Thyroid gland (tissue), 4 donors: ENCODE data around the gene IL1F10. TPM values are rescaled to one million over a fixed set of nuclear protein-coding genes. Genes with fewer than 3 reads are reported as not detected.
"Not testable (repeated sequence)": the region's sequence is repeated elsewhere in the genome, so short reads cannot be mapped to it uniquely, and the experiment has no call there.

Experiments
- DNase-seq, 2 donors: peaks; one replicate each; pipeline ENCODE4 v3.0.0-alpha.2; 2019
- H3K27ac ChIP-seq, 3 donors: fragments of 200-600 bp; sonication (generic); 1 replicate in 2 of 3; 2 replicates in 1 of 3; pipeline ENCODE4 v1.5.1; 2016 to 2019; ENCODE audit warnings: mild to moderate bottlenecking in 1 of 3, moderate library complexity in 1 of 3
- H3K27me3 ChIP-seq: fragments of 200-600 bp; sonication (generic); one replicate; pipeline ENCODE4 v1.5.1; 2019
- H3K36me3 ChIP-seq, 2 donors: fragments of 200-600 bp; sonication (generic); one replicate each; pipeline ENCODE4 v1.5.1; 2016 to 2019
- H3K4me1 ChIP-seq, 2 donors: fragments of 200-600 bp; sonication (generic); one replicate each; pipeline ENCODE4 v1.5.1; 2017 to 2019
- H3K4me3 ChIP-seq, 3 donors: fragments of 200-600 bp; sonication (generic); replicated peaks in 1 of 3; 1 replicate in 2 of 3; 2 replicates in 1 of 3; pipeline ENCODE4 v1.5.1; 2016; ENCODE audit warnings: mild to moderate bottlenecking in 1 of 3
- H3K9me3 ChIP-seq: fragments of 200-600 bp; sonication (generic); one replicate; pipeline ENCODE4 v1.5.1; 2017
- POLR2A ChIP-seq, 2 donors: fragments of 450-650 bp; IDR thresholded peaks; one replicate each; pipeline ENCODE4 v1.6.1; 2017; ENCODE audit warnings: antibody characterized with exemption in 2 of 2, mild to moderate bottlenecking in 2 of 2, moderate library complexity in 1 of 2
- WGBS, 2 donors: methylation state at CpG; one replicate each; pipeline ENCODE4 v1.1.5; 2017; 5-methylcytosine and 5-hydroxymethylcytosine counted together
- intact Hi-C: fragments of 100-400 bp; cut with DNase I; formaldehyde crosslinking; loops from one replicate; pipeline ENCODE4 v1.15.1; 2023
- total RNA-seq, 4 donors: library from RNA; depleted of rRNA; stranded (reverse); fragments of >200 nt; gene quantifications; one replicate each; pipeline ENCODE4 v1.2.3, GENCODE V29; 2016
- TF ChIP-seq, protein P1 (sequence below), 6 experiments: fragments of 200-600 bp in 3 of 6; fragments of 450-650 bp in 3 of 6; sonication (generic) in 3 of 6; IDR thresholded peaks; one replicate each; pipeline ENCODE4 v1.5.1; 2016 to 2019; ENCODE audit warnings: antibody characterized with exemption in 6 of 6, mild to moderate bottlenecking in 2 of 6, inconsistent platforms in 1 of 6, moderate library complexity in 1 of 6

IL1F10 gene
- total RNA-seq, 4 donors from 2014 or later = not detected

DNA sequence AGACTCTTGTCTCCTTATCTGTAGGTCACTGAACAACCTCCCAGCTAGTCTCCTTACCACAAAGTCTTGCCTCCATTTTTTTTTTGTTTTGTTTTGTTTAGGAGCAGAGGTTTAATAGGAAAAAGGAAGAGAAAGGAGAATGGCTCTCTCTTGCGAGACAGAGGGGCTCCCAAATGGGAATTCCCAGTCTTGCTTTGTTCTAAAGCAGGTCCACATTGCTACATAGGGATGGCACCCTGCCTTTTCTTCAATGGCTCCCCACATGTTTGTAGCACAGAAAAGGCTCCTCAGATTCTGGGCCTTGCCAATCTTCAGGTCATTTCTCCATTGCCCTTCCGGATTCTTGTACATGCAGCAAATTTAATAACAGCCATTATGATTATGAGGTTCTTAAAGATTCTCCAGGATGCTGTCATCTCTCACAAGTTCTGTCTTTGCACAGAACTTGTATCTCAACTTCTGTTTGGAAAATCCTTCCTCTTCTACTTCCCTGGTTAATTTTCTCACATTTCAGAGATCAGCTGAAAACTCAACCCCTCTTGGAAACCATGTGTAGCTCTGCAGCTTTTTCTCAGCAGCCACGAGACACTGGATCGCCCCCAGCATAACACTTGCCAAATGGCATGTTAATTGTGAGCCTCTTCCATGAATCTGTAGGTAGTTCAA lies 23.6 kb downstream of the IL1F10 start:
- Histone ChIP-seq H3K36me3 (no peaks in the 10 kb centered on the region), H3K4me3 (no peak overlapping the region), H3K27me3 (no peaks in the 10 kb centered on the region), H3K4me1 (peaks cover 9 to 14% of the 10 kb centered on the region in 2 donors), H3K27ac (no peak overlapping the region), H3K9me3 (no peaks in the 10 kb centered on the region)
- no peak for DNase-seq
- WGBS, 2 donors = 67 to 85% methylated on average over 4 of the region's 4 CpGs
- intact Hi-C loops = no loop called here
- TF ChIP-seq POLR2A (IDR thresholded peaks at IDR 0.05) = no peak
- TF ChIP-seq, protein P1, sequence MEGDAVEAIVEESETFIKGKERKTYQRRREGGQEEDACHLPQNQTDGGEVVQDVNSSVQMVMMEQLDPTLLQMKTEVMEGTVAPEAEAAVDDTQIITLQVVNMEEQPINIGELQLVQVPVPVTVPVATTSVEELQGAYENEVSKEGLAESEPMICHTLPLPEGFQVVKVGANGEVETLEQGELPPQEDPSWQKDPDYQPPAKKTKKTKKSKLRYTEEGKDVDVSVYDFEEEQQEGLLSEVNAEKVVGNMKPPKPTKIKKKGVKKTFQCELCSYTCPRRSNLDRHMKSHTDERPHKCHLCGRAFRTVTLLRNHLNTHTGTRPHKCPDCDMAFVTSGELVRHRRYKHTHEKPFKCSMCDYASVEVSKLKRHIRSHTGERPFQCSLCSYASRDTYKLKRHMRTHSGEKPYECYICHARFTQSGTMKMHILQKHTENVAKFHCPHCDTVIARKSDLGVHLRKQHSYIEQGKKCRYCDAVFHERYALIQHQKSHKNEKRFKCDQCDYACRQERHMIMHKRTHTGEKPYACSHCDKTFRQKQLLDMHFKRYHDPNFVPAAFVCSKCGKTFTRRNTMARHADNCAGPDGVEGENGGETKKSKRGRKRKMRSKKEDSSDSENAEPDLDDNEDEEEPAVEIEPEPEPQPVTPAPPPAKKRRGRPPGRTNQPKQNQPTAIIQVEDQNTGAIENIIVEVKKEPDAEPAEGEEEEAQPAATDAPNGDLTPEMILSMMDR (IDR thresholded peaks at IDR 0.05) = no peak

DNA sequence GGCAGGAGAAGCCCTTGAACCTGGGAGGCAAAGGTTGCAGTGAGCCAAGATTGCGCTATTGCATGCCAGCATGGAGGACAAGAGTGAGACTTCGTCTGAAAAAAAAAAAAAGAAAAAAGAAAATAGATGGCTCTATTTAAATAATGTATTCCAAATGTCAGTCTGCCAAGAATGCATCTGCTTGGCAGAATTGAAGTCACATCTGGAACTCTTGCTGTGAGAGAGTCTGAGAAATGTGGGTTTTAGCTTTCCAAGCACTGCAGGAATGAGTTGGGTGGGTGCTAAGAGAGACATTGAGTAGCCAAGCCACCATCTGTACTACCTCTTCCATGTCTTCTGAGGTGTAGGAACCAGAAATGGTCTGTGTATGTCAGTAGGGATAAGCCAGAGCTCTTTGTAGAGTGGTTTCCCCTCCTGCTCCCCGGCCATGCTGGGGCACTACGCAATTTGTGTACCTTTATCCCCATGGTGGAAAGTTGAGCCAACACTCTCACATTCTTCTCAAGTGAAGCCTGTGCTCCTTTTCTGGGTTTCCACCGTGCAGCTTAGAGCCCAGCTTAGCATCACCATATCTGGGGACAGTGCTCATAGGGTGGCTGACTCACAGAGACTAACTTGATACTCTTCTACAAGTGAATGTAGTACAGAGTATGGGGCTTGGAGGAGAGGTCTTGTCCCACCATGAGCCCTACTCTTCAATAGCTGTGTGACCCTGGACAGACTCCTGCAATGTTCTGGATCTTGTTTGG lies 25.3 kb downstream of the IL1F10 start:
- H3K4me1 ChIP-seq = peaks cover 7 to 8% of the 10 kb centered on the region in 2 donors
- no peaks in the 10 kb centered on the region for H3K9me3 ChIP-seq
- intact Hi-C loops = no loop called here
- no peak overlapping the region for H3K27ac ChIP-seq
- H3K4me3 ChIP-seq = no peak overlapping the region
- no peaks in the 10 kb centered on the region for H3K27me3 ChIP-seq
- TF ChIP-seq POLR2A (IDR thresholded peaks at IDR 0.05) = no peak
- TF ChIP-seq, protein P1 (IDR thresholded peaks at IDR 0.05) = no peak
- H3K36me3 ChIP-seq = no peaks in the 10 kb centered on the region
- DNase-seq = no peak
- 89 to 90% methylated on average over 5 of the region's 5 CpGs for WGBS, 2 donors

DNA sequence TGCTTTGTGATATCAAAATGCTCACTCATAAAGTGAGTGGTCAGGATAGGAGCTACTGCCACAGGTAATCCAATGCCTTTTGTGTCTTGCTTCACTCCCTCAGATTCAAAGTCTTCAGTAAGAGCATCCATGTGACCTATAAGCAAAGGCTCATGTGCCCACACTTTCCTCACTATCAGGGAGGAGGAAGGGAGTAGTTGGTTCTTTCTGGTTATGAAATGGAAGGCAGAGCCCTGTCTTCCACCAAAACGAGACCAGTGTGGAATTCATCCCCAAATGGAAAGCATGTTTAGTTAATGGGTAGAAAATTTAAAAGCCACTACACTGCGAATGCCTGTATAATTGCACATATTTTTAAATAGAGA lies 25.8 kb downstream of the IL1F10 start:
- Histone ChIP-seq H3K4me1 (peaks cover 2% of the 10 kb centered on the region in 2 donors), H3K4me3 (no peak overlapping the region), H3K27me3 (no peaks in the 10 kb centered on the region), H3K36me3 (no peaks in the 10 kb centered on the region), H3K9me3 (no peaks in the 10 kb centered on the region), H3K27ac (no peak overlapping the region)
- TF ChIP-seq POLR2A (IDR thresholded peaks at IDR 0.05) = no peak
- TF ChIP-seq, protein P1 (IDR thresholded peaks at IDR 0.05) = no peak
- intact Hi-C loops = no loop called here
- no peak for DNase-seq
- WGBS, 2 donors = 47 to 64% methylated on average over 2 of the region's 2 CpGs

DNA sequence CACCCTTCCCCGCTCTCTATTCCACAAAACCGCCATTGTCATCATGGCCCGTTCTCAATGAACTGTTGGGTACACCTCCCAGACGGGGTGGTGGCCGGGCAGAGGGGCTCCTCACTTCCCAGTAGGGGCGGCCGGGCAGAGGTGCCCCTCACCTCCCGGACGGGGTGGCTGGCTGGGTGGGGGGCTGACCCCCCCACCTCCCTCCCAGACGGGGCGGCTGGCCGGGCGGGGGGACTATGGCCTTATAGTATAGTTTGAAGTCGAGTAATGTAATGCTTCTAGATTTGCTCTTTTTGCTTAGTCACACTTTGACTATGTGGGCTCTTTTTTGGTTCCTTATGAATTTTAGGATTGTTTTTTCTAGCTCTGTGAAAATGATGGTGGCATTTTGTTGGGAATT lies 28.5 kb downstream of the IL1F10 start:
- H3K36me3 ChIP-seq, H3K27ac ChIP-seq, H3K4me3 ChIP-seq, DNase-seq, H3K4me1 ChIP-seq, H3K27me3 ChIP-seq, H3K9me3 ChIP-seq, intact Hi-C loops: not testable (repeated sequence)
- WGBS, 2 donors = 89 to 95% methylated on average over 14 of the region's 14 CpGs

DNA sequence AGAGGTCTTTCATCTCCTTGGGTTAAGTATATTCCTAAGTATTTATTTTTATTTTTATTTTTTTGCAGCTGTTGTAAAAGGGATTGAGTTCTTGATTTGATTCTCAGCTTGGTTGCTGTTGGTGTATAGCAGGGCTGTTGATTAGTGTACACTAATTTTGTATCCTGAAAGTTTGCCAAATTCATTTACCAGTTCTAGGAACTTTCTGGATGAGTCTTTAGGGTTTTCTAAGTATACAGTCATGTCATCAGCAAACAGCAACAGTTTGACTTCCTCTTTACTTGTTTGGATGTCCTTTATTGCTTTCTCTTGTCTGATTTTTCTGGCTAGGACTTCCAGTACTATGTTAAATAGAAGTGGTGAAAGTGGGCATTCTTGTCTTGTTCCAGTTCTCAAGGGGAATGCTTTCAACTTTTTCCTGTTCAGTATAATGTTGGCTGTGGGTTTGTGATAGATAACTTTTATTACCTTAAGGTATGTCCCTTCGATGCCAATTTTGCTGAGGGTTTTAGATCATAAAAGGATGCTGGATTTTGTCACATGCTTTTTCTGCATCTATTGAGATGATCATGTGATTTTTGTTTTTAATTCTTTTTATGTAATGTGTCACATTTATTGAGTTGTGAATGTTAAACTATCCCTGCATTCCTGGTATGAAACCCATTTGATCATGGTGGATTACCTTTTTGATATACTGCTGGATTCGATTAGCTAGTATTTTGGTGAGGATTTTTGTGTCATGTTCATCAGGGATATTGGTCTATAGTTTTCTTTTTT lies 29.3 kb downstream of the IL1F10 start:
- H3K4me3 ChIP-seq, DNase-seq, H3K4me1 ChIP-seq, H3K9me3 ChIP-seq, H3K27me3 ChIP-seq, H3K36me3 ChIP-seq, H3K27ac ChIP-seq, intact Hi-C loops: not testable (repeated sequence)
- 49 to 89% methylated on average over 2 of the region's 2 CpGs for WGBS, 2 donors

DNA sequence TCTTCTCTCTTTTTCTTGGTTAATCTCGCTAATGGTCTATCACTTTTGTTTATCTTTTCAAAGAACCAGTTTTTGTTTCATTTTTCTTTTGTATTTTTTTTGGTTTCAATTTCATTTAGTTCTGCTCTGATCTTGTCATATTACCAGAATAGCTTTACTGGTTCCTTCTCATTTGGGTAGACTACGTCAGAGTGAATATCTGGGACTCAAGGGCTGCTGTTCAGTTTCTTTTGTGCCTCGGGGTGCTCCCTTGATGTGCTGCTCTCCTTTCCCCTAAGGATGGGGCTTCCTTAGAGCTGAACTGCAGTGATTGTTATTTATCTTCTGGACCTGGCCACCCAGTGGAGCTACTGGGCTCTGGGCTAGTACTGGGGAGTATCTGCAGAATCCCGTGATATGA lies 30.3 kb downstream of the IL1F10 start:
- no peaks in the 10 kb centered on the region for H3K36me3 ChIP-seq
- DNase-seq = no peak
- H3K4me3 ChIP-seq = no peak overlapping the region
- intact Hi-C loops = no loop called here
- H3K27ac ChIP-seq = no peak overlapping the region
- no peaks in the 10 kb centered on the region for H3K27me3 ChIP-seq
- WGBS, 2 donors = 85 to 94% methylated on average over 4 of the region's 4 CpGs
- no peaks in the 10 kb centered on the region for H3K9me3 ChIP-seq
- TF ChIP-seq POLR2A (IDR thresholded peaks at IDR 0.05) = no peak
- TF ChIP-seq, protein P1 (IDR thresholded peaks at IDR 0.05) = no peak
- H3K4me1 ChIP-seq = no peaks in the 10 kb centered on the region
